ENCODE measurements around the gene WHRN. TPM values are rescaled to one million over a fixed set of nuclear protein-coding genes. Genes with fewer than 3 reads are reported as not detected.

WHRN gene
- total and polyA plus RNA-seq, 2 of the 13 experiments (the other 11 are each of a cell fraction or from before 2014, with no cell fraction given): 2.3 to 5.3 TPM

GRCh38 chr9:114461468-114461867 is 43.8 kb downstream of the WHRN start (continued):
- TF ChIP-seq RERE (CRISPR knock-in tag; IDR thresholded peaks at IDR 0.05; ENCODE audit: low read depth): no peak
- no peak for TF ChIP-seq ZNF740 (CRISPR knock-in tag; IDR thresholded peaks at IDR 0.05)
- TF ChIP-seq PAXIP1 (CRISPR knock-in tag; conservative IDR thresholded peaks at IDR 0.05): no peak
- no peak for TF ChIP-seq NR3C1 (CRISPR knock-in tag; IDR thresholded peaks at IDR 0.05)

Measured in HepG2 (cell line).